SJCRH30 (cell line): ENCODE results near the gene IPO4. TPM values are rescaled to one million over a fixed set of nuclear protein-coding genes. Genes with fewer than 3 reads are reported as not detected.

Source experiments
- DNase-seq, 2 experiments: peaks; one replicate each; pipeline ENCODE4 v3.0.0-alpha.2; 2015 to 2020
- H3K27ac ChIP-seq: fragments of 250-450 bp; sonication (Bioruptor Pico); 2 replicates; pipeline ENCODE4 v1.5.1; 2020; ENCODE audit warnings: mild to moderate bottlenecking, moderate library complexity
- H3K27me3 ChIP-seq: fragments of 250-450 bp; sonication (Bioruptor Pico); 2 replicates; pipeline ENCODE4 v1.5.1; 2020; ENCODE audit warnings: mild to moderate bottlenecking, moderate library complexity
- H3K36me3 ChIP-seq: fragments of 250-450 bp; sonication (Bioruptor Pico); 2 replicates; pipeline ENCODE4 v1.5.1; 2020; ENCODE audit warnings: mild to moderate bottlenecking, moderate library complexity
- H3K4me1 ChIP-seq: fragments of 250-450 bp; sonication (Bioruptor Pico); 2 replicates; pipeline ENCODE4 v1.5.1; 2020; ENCODE audit warnings: mild to moderate bottlenecking, moderate library complexity
- H3K4me3 ChIP-seq: fragments of 250-450 bp; sonication (Bioruptor Pico); 2 replicates; pipeline ENCODE4 v1.5.1; 2020; ENCODE audit warnings: mild to moderate bottlenecking, moderate library complexity
- H3K9me3 ChIP-seq: fragments of 250-450 bp; sonication (Bioruptor Pico); replicated peaks from 2 replicates; pipeline ENCODE4 v1.5.1; 2020; ENCODE audit warnings: mild to moderate bottlenecking, moderate library complexity
- total RNA-seq: library from RNA; depleted of rRNA; stranded (reverse); fragments of >200 nt; shearing (Covaris generic); gene quantifications from 2 replicates; pipeline ENCODE4 v1.2.3, GENCODE V29; 2014; rRNA removed

IPO4 gene
- total RNA-seq: 56.0 and 60.0 TPM in 2 replicates

- Histone ChIP-seq H3K36me3 (peaks cover 30% of the 10 kb centered on the region), H3K4me3 (peak within 1 kb of the TSS; percentile 79), H3K4me1 (peaks cover 7% of the 10 kb centered on the region; the same call in 1 of the 2 replicates), H3K27me3 (no peaks in the 10 kb centered on the region), H3K9me3 (no peaks in the 10 kb centered on the region), H3K27ac (peak within 1 kb of the TSS; percentile 48)
- DNase-seq: peak; percentile 98
These were observed at the start of gene IPO4 for GRCh38 chr14:24188251-24189058. Gene IPO4 (minus strand): TSS chr14:24188816. CDS start chr14:24188787, 29 bp downstream.

- Histone ChIP-seq H3K9me3 (no peaks in the 10 kb centered on the region), H3K27me3 (no peaks in the 10 kb centered on the region), H3K4me1 (peaks cover 3% of the 10 kb centered on the region; the same call in 1 of the 2 replicates), H3K4me3 (no peak overlapping the region), H3K27ac (no peak overlapping the region), H3K36me3 (peaks cover 24% of the 10 kb centered on the region)
- DNase-seq: no peak
These were observed 49.5 kb upstream of the IPO4 start for GRCh38 chr14:24238123-24238522.

DNA sequence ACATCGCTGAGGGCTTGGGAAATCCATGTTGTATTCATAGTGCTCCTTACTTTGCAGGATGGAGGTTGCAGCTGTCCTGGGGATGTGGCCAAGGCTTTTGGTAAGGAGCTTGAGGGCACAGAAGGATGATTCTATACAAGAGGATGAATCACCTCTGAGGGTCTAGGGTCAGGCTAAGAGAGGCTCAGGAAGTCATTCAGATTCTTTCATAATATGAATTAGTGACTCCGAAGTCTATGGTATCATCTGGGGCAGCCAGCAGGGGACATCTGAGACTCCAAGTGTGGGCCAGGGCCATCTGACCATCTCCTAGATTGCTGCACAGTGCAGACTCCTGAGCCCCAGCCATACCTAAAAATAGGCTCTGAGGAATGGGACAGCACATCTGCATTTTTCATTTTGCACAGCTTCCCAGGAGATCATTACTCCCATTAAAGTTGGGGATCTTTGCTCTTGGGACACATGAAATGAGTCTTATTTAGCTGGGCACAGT, 48.9 kb upstream of the IPO4 start:
- Histone ChIP-seq H3K4me1 (peaks cover 3% of the 10 kb centered on the region; the same call in 1 of the 2 replicates), H3K4me3 (no peak overlapping the region), H3K27ac (no peak overlapping the region), H3K9me3 (no peaks in the 10 kb centered on the region), H3K27me3 (no peaks in the 10 kb centered on the region), H3K36me3 (peaks cover 24% of the 10 kb centered on the region)
- DNase-seq: no peak

- Histone ChIP-seq H3K27me3 (no peaks in the 10 kb centered on the region), H3K4me1 (peaks cover 3% of the 10 kb centered on the region; the same call in 1 of the 2 replicates), H3K9me3 (no peaks in the 10 kb centered on the region), H3K27ac (no peak overlapping the region), H3K36me3 (peaks cover 24% of the 10 kb centered on the region), H3K4me3 (no peak overlapping the region)
- DNase-seq: no peak
These were observed 48.3 kb upstream of the IPO4 start for GRCh38 chr14:24236689-24237462.

GRCh38 chr14:24235804-24236688, 47.4 kb upstream of the IPO4 start:
- peaks cover 24% of the 10 kb centered on the region for H3K36me3 ChIP-seq
- H3K4me3 ChIP-seq: no peak overlapping the region
- peaks cover 3% of the 10 kb centered on the region; the same call in 1 of the 2 replicates for H3K4me1 ChIP-seq
- no peaks in the 10 kb centered on the region for H3K9me3 ChIP-seq
- no peak for DNase-seq
- H3K27me3 ChIP-seq: no peaks in the 10 kb centered on the region
- H3K27ac ChIP-seq: no peak overlapping the region

DNA sequence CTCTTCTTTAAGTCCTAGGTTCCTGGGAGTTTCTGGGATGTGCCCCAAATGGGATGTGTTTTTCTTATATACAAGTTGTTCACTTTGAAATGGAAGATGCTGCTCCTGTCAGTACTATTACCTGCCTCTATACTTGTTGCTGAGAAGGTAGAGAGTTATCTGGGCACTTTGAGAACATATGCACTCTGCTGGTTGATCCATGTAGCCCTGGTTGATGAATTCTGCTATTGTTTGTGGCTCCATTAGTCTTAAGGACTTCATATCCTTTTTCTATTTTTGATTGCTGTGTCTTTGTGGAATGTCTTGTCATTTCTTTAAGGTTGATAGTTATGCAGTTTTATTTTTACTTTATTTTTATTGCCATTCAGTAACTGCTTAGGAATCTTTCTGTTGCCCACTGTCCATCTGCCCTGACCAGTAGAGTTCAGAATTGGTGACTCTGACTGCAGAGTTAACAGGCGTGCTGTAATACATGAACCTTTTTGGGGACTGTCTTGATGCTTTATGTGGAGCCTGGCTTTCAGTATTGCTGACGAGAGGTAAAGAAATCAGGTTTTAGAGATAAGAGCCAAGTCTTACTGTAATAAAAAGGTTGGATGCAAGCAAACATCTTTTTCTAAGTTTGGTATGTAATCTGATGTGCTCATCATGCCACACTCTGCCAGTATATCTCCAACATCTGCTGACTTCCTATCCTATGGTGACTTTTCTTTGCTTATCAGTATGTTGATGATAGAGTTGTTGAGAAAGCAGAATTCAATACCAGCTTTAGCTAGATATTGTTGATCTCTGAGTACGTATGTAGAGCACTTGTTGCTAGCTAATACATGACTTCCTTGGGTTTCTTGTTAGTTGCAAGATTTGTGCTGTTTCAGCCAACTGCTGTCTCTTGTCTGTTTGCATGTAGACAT, 45.7 kb upstream of the IPO4 start:
- no peak overlapping the region for H3K4me3 ChIP-seq
- H3K9me3 ChIP-seq: no peaks in the 10 kb centered on the region
- H3K4me1 ChIP-seq: peaks cover 3% of the 10 kb centered on the region; the same call in 1 of the 2 replicates
- no peak overlapping the region for H3K27ac ChIP-seq
- no peaks in the 10 kb centered on the region for H3K27me3 ChIP-seq
- peaks cover 22% of the 10 kb centered on the region for H3K36me3 ChIP-seq
- DNase-seq: no peak

DNA sequence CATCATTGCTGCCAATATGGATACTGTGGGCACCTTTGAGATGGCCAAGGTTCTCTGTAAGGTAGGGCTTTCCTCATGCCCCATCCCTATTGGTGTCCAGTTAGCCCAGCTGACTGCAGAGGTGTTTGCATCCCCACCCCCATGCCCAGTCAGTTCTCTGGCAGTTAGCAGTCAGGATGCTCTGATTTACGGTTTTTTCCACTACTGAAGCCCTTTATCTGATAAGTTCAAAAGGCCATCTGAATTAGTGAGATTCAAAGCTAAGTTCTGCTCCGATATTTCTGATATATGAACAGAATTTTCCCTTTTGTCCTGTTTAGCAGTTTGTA, 44.9 kb upstream of the IPO4 start:
- DNase-seq: no peak
- Histone ChIP-seq H3K4me3 (peak overlapping the region; percentile 86), H3K27ac (no peak overlapping the region), H3K36me3 (peaks cover 17% of the 10 kb centered on the region), H3K27me3 (no peaks in the 10 kb centered on the region), H3K9me3 (no peaks in the 10 kb centered on the region), H3K4me1 (peaks cover 3% of the 10 kb centered on the region; the same call in 1 of the 2 replicates)

GRCh38 chr14:24232645-24233537, 44.3 kb upstream of the IPO4 start, which contains the start of gene GMPR2:
Gene GMPR2 (plus strand): TSS chr14:24232929. CDS start chr14:24233254, 325 bp downstream.
- no peaks in the 10 kb centered on the region for H3K27me3 ChIP-seq
- peak within 1 kb of the TSS; percentile 74 for H3K27ac ChIP-seq
- H3K4me1 ChIP-seq: peaks cover 3% of the 10 kb centered on the region; the same call in 1 of the 2 replicates
- H3K9me3 ChIP-seq: no peaks in the 10 kb centered on the region
- peaks cover 17% of the 10 kb centered on the region for H3K36me3 ChIP-seq
- H3K4me3 ChIP-seq: peak within 1 kb of the TSS; percentile 86
- peak; percentile 83 to 87 for DNase-seq

- H3K4me3 ChIP-seq: peak within 1 kb of the TSS; percentile 86
- no peaks in the 10 kb centered on the region for H3K27me3 ChIP-seq
- H3K4me1 ChIP-seq: peaks cover 3% of the 10 kb centered on the region; the same call in 1 of the 2 replicates
- peak within 1 kb of the TSS; percentile 74 for H3K27ac ChIP-seq
- DNase-seq: peak; percentile 92 to 94
- H3K36me3 ChIP-seq: peaks cover 15% of the 10 kb centered on the region
- H3K9me3 ChIP-seq: no peaks in the 10 kb centered on the region
These were observed 43.6 kb upstream of the IPO4 start, which contains the start of gene NEDD8 for GRCh38 chr14:24232121-24232644. Gene NEDD8 (minus strand): TSS chr14:24232367. CDS start chr14:24232267, 100 bp downstream.

GRCh38 chr14:24231263-24232120, 42.9 kb upstream of the IPO4 start:
- H3K9me3 ChIP-seq: no peaks in the 10 kb centered on the region

GRCh38 chr14:24228902-24229301, 40.3 kb upstream of the IPO4 start:
- Histone ChIP-seq H3K9me3 (no peaks in the 10 kb centered on the region), H3K4me1 (peaks cover 3% of the 10 kb centered on the region; the same call in 1 of the 2 replicates), H3K27me3 (no peaks in the 10 kb centered on the region), H3K27ac (no peak overlapping the region), H3K4me3 (no peak overlapping the region), H3K36me3 (0 out of 2 replicates have a peak, but pooled peaks cover 2% of the 10 kb centered on the region)
- DNase-seq: no peak

More at GRCh38 chr14:24231263-24232120, 42.9 kb upstream of the IPO4 start:
- H3K27ac ChIP-seq: peak overlapping the region; percentile 74
- no peaks in the 10 kb centered on the region for H3K27me3 ChIP-seq
- peak overlapping the region; percentile 86 for H3K4me3 ChIP-seq
- H3K36me3 ChIP-seq: peaks cover 8% of the 10 kb centered on the region
- peaks cover 3% of the 10 kb centered on the region; the same call in 1 of the 2 replicates for H3K4me1 ChIP-seq
- no peak for DNase-seq
